ENCODE results near the gene FRMPD4.

DNA sequence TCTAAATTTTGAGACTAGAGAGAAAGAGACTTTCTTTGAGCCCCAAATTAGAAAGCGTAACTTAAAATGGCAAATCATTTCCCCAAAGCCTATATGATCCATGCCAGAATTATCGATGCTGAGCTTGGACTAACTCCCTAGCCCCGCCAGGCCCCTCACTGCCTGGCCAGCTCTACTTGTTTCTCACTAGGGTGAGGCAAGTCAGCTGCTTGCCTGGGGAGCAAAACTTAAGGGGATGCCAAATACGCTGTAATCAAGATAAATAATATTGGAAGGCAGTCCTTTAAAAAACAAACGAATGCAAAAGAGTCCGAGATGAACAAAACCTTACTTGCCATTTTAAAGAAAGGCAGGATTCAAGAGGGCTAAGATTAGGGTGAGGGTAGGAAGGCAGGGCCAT is 236.0 kb downstream of the FRMPD4 start:
- TF ChIP-seq EZH2 (IDR thresholded peaks at IDR 0.05; ENCODE audit: low read depth, unreplicated experiment) (no peak), POLR2AphosphoS5 (IDR thresholded peaks at IDR 0.05; ENCODE audit: low read depth) (no peak), EZH2phosphoT487 (IDR thresholded peaks at IDR 0.05; ENCODE audit: unreplicated experiment) (no peak), JUNB (IDR thresholded peaks at IDR 0.05; ENCODE audit: unreplicated experiment) (no peak), ZNF114 (CRISPR knock-in tag; IDR thresholded peaks at IDR 0.05) (no peak)
- TF ChIP-seq, protein P1, sequence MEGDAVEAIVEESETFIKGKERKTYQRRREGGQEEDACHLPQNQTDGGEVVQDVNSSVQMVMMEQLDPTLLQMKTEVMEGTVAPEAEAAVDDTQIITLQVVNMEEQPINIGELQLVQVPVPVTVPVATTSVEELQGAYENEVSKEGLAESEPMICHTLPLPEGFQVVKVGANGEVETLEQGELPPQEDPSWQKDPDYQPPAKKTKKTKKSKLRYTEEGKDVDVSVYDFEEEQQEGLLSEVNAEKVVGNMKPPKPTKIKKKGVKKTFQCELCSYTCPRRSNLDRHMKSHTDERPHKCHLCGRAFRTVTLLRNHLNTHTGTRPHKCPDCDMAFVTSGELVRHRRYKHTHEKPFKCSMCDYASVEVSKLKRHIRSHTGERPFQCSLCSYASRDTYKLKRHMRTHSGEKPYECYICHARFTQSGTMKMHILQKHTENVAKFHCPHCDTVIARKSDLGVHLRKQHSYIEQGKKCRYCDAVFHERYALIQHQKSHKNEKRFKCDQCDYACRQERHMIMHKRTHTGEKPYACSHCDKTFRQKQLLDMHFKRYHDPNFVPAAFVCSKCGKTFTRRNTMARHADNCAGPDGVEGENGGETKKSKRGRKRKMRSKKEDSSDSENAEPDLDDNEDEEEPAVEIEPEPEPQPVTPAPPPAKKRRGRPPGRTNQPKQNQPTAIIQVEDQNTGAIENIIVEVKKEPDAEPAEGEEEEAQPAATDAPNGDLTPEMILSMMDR (conservative IDR thresholded peaks at IDR 0.05; ENCODE audit: low read depth in 2 of 2) = no peak
- TF ChIP-seq, protein P2, sequence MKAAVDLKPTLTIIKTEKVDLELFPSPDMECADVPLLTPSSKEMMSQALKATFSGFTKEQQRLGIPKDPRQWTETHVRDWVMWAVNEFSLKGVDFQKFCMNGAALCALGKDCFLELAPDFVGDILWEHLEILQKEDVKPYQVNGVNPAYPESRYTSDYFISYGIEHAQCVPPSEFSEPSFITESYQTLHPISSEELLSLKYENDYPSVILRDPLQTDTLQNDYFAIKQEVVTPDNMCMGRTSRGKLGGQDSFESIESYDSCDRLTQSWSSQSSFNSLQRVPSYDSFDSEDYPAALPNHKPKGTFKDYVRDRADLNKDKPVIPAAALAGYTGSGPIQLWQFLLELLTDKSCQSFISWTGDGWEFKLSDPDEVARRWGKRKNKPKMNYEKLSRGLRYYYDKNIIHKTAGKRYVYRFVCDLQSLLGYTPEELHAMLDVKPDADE (IDR thresholded peaks at IDR 0.05) = no peak
- TF ChIP-seq, protein P3, sequence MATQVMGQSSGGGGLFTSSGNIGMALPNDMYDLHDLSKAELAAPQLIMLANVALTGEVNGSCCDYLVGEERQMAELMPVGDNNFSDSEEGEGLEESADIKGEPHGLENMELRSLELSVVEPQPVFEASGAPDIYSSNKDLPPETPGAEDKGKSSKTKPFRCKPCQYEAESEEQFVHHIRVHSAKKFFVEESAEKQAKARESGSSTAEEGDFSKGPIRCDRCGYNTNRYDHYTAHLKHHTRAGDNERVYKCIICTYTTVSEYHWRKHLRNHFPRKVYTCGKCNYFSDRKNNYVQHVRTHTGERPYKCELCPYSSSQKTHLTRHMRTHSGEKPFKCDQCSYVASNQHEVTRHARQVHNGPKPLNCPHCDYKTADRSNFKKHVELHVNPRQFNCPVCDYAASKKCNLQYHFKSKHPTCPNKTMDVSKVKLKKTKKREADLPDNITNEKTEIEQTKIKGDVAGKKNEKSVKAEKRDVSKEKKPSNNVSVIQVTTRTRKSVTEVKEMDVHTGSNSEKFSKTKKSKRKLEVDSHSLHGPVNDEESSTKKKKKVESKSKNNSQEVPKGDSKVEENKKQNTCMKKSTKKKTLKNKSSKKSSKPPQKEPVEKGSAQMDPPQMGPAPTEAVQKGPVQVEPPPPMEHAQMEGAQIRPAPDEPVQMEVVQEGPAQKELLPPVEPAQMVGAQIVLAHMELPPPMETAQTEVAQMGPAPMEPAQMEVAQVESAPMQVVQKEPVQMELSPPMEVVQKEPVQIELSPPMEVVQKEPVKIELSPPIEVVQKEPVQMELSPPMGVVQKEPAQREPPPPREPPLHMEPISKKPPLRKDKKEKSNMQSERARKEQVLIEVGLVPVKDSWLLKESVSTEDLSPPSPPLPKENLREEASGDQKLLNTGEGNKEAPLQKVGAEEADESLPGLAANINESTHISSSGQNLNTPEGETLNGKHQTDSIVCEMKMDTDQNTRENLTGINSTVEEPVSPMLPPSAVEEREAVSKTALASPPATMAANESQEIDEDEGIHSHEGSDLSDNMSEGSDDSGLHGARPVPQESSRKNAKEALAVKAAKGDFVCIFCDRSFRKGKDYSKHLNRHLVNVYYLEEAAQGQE (IDR thresholded peaks at IDR 0.05; ENCODE audit: unreplicated experiment) = no peak

Data from GM23338 (cell line).